ENCODE data around the gene CBLC. TPM values are rescaled to one million over a fixed set of nuclear protein-coding genes. Genes with fewer than 3 reads are reported as not detected.

The CBLC gene
- total RNA-seq, 1 donor from 2014 or later = not detected

Other genes with a start within 250 kb of the CBLC start
- not detected in 2 replicates for gene CEACAM20, start 248.2 kb upstream of the CBLC start, total RNA-seq
- 0.22 TPM in 1 of 2 replicates, not detected in the other for gene IGSF23, start 164.3 kb upstream of the CBLC start, total RNA-seq
- gene PVR, start 134.0 kb upstream of the CBLC start, total RNA-seq = 54.9 and 69.4 TPM in 2 replicates
- gene CEACAM19, start 106.4 kb upstream of the CBLC start, total RNA-seq = 0.44 and 1.2 TPM in 2 replicates
- under 0.01 TPM in 1 of 2 replicates, not detected in the other for gene CEACAM16, start 78.7 kb upstream of the CBLC start, total RNA-seq
- gene BCL3, start 29.2 kb upstream of the CBLC start, total RNA-seq = 0.99 and 2.0 TPM in 2 replicates
- gene BCAM, start 31.2 kb downstream of the CBLC start, total RNA-seq = 11.8 and 34.3 TPM in 2 replicates
- gene NECTIN2, start 68.4 kb downstream of the CBLC start, total RNA-seq = 85.4 and 118 TPM in 2 replicates
- gene TOMM40, start 113.4 kb downstream of the CBLC start, total RNA-seq = 31.5 and 33.6 TPM in 2 replicates
- gene APOE, start 127.9 kb downstream of the CBLC start, total RNA-seq = 1.3 and 2.4 TPM in 2 replicates
- 0.60 and 1.3 TPM in 2 replicates for gene APOC1, start 136.7 kb downstream of the CBLC start, total RNA-seq
- not detected in 2 replicates for gene APOC4, start 164.3 kb downstream of the CBLC start, total RNA-seq
- not detected in 2 replicates for gene APOC2, start 168.2 kb downstream of the CBLC start, total RNA-seq
- 29.2 and 46.6 TPM in 2 replicates for gene CLPTM1, start 177.5 kb downstream of the CBLC start, total RNA-seq
- 8.1 and 11.1 TPM in 2 replicates for gene RELB, start 223.6 kb downstream of the CBLC start, total RNA-seq

Measured in lung microvascular endothelial cell (primary cell).